SK-N-SH (cell line): ENCODE results near the gene ITGAV. TPM values are rescaled to one million over a fixed set of nuclear protein-coding genes. Genes with fewer than 3 reads are reported as not detected.

ENCODE experiments used
- CTCF ChIA-PET: fragments of 300-600, 350-600 bp; formaldehyde crosslinking; extraction: SDS; loops from one replicate; lab custom pipeline; 2021; lab: Yijun Ruan, JAX
- POLR2A ChIA-PET: fragments of 350-600 bp; sonication (Branson Sonifier 250); formaldehyde crosslinking; extraction: SDS; loops from one replicate; lab custom pipeline; 2020; ENCODE audit warnings: antibody characterized with exemption, inconsistent platforms; lab: Yijun Ruan, JAX
- DNase-seq: peaks from one replicate; pipeline ENCODE4 v3.0.0; 2012
- H2AFZ ChIP-seq: fragments of 200-600 bp; sonication (generic); 2 replicates; pipeline ENCODE4 v1.8.1; 2016; ENCODE audit warnings: antibody characterized with exemption, mild to moderate bottlenecking, low read depth
- H3F3A ChIP-seq: fragments of 200-600 bp; sonication (generic); replicated peaks from 2 replicates; pipeline ENCODE3; 2016; ENCODE audit warnings: antibody characterized with exemption, mild to moderate bottlenecking; ENCODE audit not compliant: insufficient read depth
- H3K27ac ChIP-seq, 2 experiments: fragments of 200-500 bp in 1 of 2; fragments of 200-600 bp in 1 of 2; sonication (Bioruptor generic) in 1 of 2; sonication (generic), shearing (Covaris generic) in 1 of 2; 2 replicates each; pipeline versions ENCODE4 v1.5.1 to v1.6.1; 2014 to 2016; ENCODE audit warnings: low read depth in 2 of 2, inconsistent platforms in 1 of 2, low read length in 1 of 2, mild to moderate bottlenecking in 1 of 2, mixed read lengths in 1 of 2
- H3K27me3 ChIP-seq: fragments of 200-600 bp; sonication (generic), shearing (Covaris generic); 2 replicates; pipeline ENCODE4 v1.6.1; 2016; ENCODE audit warnings: mixed run types; ENCODE audit not compliant: insufficient read depth
- H3K36me3 ChIP-seq, 2 experiments: fragments of 200-500 bp in 1 of 2; fragments of 200-600 bp in 1 of 2; sonication (Bioruptor generic) in 1 of 2; sonication (generic) in 1 of 2; replicated peaks in 1 of 2; 2 replicates each; pipeline versions ENCODE3 to v1.5.1; 2014 to 2016; ENCODE audit warnings: low read length in 1 of 2, mild to moderate bottlenecking in 1 of 2; ENCODE audit not compliant: insufficient read depth in 2 of 2, control insufficient read depth in 1 of 2
- H3K4me1 ChIP-seq, 2 experiments: fragments of 200-500 bp in 1 of 2; fragments of 200-600 bp in 1 of 2; sonication (Bioruptor generic) in 1 of 2; sonication (generic), shearing (Covaris generic) in 1 of 2; 2 replicates each; pipeline versions ENCODE4 v1.5.1 to v1.6.1; 2014 to 2016; ENCODE audit warnings: low read depth in 1 of 2, low read length in 1 of 2, mixed run types in 1 of 2; ENCODE audit not compliant: insufficient read depth in 2 of 2, control insufficient read depth in 1 of 2
- H3K4me2 ChIP-seq: fragments of 200-600 bp; sonication (generic), shearing (Covaris generic); 2 replicates; pipeline ENCODE4 v1.6.1; 2017; ENCODE audit warnings: mixed run types
- H3K4me3 ChIP-seq, 2 experiments: fragments of 200-500 bp in 1 of 2; fragments of 200-600 bp in 1 of 2; sonication (Bioruptor generic) in 1 of 2; sonication (generic), shearing (Covaris generic) in 1 of 2; 2 replicates each; pipeline versions ENCODE4 v1.5.1 to v1.8.1; 2014 to 2016; ENCODE audit warnings: low read depth in 2 of 2, inconsistent platforms in 1 of 2, low read length in 1 of 2, mild to moderate bottlenecking in 1 of 2, mixed read lengths in 1 of 2, moderate library complexity in 1 of 2
- H3K79me2 ChIP-seq: fragments of 200-600 bp; sonication (generic); 2 replicates; pipeline ENCODE4 v1.8.1; 2017; ENCODE audit warnings: mild to moderate bottlenecking; ENCODE audit not compliant: insufficient read depth
- H3K9ac ChIP-seq: fragments of 200-600 bp; sonication (generic); 2 replicates; pipeline ENCODE4 v1.6.1; 2017; ENCODE audit warnings: mixed run types
- H3K9me2 ChIP-seq: fragments of 200-600 bp; sonication (generic); 2 replicates; pipeline ENCODE4 v1.6.1; 2017; ENCODE audit warnings: mixed run types
- H3K9me3 ChIP-seq: fragments of 200-600 bp; sonication (generic); 2 replicates; pipeline ENCODE4 v1.6.1; 2017; ENCODE audit warnings: mixed run types, mild to moderate bottlenecking, moderate library complexity
- H4K20me1 ChIP-seq: fragments of 200-600 bp; sonication (generic); 2 replicates; pipeline ENCODE4 v1.6.1; 2017; ENCODE audit warnings: mild to moderate bottlenecking, mixed run types; ENCODE audit not compliant: insufficient read depth
- CHD2 ChIP-seq: fragments of 150-350 bp; IDR thresholded peaks from 2 replicates; pipeline ENCODE4 v1.6.1; 2018; ENCODE audit warnings: low read length; ENCODE audit not compliant: partially characterized antibody
- EZH2phosphoT487 ChIP-seq: fragments of 200-600 bp; sonication (generic); IDR thresholded peaks from 2 replicates; pipeline ENCODE4 v1.6.1; 2017; ENCODE audit warnings: low read depth, mixed run types, mild to moderate bottlenecking, antibody characterized with exemption, moderate library complexity, borderline replicate concordance
- FOXM1 ChIP-seq: IDR thresholded peaks from 2 replicates; pipeline ENCODE4 v1.4.0; 2012; ENCODE audit warnings: low read depth, mild to moderate bottlenecking
- JUND ChIP-seq: IDR thresholded peaks from 2 replicates; pipeline ENCODE4 v1.4.0; 2012
- MEF2A ChIP-seq: IDR thresholded peaks from 2 replicates; pipeline ENCODE4 v1.4.0; 2012; ENCODE audit warnings: low read depth, borderline replicate concordance
- MXI1 ChIP-seq: IDR thresholded peaks from 2 replicates; pipeline ENCODE4 v1.6.1; 2012; ENCODE audit warnings: mild to moderate bottlenecking, low read depth, low read length, improper control_type of control experiment
- NFIC ChIP-seq: IDR thresholded peaks from 2 replicates; pipeline ENCODE4 v1.4.0; 2012; ENCODE audit warnings: borderline replicate concordance
- NRF1 ChIP-seq: IDR thresholded peaks from 2 replicates; pipeline ENCODE4 v1.6.1; 2012; ENCODE audit warnings: low read depth, mild to moderate bottlenecking, low read length
- POLR2AphosphoS5 ChIP-seq: IDR thresholded peaks from 2 replicates; pipeline ENCODE4 v1.6.1; 2012; ENCODE audit warnings: low read depth, low read length
- RAD21 ChIP-seq: IDR thresholded peaks from 2 replicates; pipeline ENCODE4 v1.6.1; 2012; ENCODE audit warnings: mild to moderate bottlenecking, low read length
- SIN3A ChIP-seq: IDR thresholded peaks from 2 replicates; pipeline ENCODE4 v1.6.1; 2012; ENCODE audit warnings: low read depth, mild to moderate bottlenecking, low read length, moderate library complexity, borderline replicate concordance
- WGBS: methylation state at CpG from one replicate; pipeline ENCODE4 v1.1.6; 2017; ENCODE audit warnings: low lambda C conversion rate; 5-methylcytosine and 5-hydroxymethylcytosine counted together
- polyA plus RNA-seq, 3 experiments: library from polyadenylated mRNA; depleted of rRNA; stranded (reverse); fragments of >200 nt; gene quantifications; 2 replicates each; pipeline ENCODE4 v1.2.3, GENCODE V29; 2012
- TF ChIP-seq, protein P1 (sequence below): IDR thresholded peaks from 2 replicates; pipeline ENCODE4 v1.6.1; 2012; ENCODE audit warnings: mild to moderate bottlenecking, low read depth, low read length, moderate library complexity
- TF ChIP-seq, protein P2 (sequence below): IDR thresholded peaks from 2 replicates; pipeline ENCODE4; 2012
- TF ChIP-seq, protein P3 (sequence below): IDR thresholded peaks from 2 replicates; pipeline ENCODE4 v1.4.0; 2012; ENCODE audit warnings: low read depth, borderline replicate concordance
- TF ChIP-seq, protein P4 (sequence below): fragments of 200-600 bp; sonication (generic); IDR thresholded peaks from 2 replicates; pipeline ENCODE4 v1.6.1; 2017; ENCODE audit warnings: antibody characterized with exemption, mild to moderate bottlenecking, moderate library complexity

Gene ITGAV
- polyA plus RNA-seq, 1 of the 3 experiments (the other 2 are of a cell fraction): 24.3 TPM

DNA sequence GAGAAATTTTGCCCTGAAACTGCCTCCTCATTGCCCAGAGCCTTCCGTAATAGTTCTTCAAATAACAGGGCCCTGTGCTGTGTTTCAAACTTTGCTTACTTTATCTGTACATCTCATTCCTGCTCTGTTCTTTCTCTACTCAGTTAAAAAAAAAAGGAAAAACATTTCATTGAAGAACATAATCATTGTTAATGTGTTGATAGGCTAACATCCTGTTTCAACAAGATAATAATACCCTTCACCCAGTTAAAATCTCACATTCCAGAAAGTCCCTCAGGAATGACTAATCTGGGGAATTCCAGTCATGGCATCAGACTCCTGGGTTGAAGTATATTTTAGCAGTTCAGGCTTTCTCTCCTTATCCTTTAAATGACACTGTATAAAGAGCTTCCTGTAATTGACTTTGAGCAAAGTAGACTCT is 45.6 kb upstream of the ITGAV start (continued):
- TF ChIP-seq, protein P1, sequence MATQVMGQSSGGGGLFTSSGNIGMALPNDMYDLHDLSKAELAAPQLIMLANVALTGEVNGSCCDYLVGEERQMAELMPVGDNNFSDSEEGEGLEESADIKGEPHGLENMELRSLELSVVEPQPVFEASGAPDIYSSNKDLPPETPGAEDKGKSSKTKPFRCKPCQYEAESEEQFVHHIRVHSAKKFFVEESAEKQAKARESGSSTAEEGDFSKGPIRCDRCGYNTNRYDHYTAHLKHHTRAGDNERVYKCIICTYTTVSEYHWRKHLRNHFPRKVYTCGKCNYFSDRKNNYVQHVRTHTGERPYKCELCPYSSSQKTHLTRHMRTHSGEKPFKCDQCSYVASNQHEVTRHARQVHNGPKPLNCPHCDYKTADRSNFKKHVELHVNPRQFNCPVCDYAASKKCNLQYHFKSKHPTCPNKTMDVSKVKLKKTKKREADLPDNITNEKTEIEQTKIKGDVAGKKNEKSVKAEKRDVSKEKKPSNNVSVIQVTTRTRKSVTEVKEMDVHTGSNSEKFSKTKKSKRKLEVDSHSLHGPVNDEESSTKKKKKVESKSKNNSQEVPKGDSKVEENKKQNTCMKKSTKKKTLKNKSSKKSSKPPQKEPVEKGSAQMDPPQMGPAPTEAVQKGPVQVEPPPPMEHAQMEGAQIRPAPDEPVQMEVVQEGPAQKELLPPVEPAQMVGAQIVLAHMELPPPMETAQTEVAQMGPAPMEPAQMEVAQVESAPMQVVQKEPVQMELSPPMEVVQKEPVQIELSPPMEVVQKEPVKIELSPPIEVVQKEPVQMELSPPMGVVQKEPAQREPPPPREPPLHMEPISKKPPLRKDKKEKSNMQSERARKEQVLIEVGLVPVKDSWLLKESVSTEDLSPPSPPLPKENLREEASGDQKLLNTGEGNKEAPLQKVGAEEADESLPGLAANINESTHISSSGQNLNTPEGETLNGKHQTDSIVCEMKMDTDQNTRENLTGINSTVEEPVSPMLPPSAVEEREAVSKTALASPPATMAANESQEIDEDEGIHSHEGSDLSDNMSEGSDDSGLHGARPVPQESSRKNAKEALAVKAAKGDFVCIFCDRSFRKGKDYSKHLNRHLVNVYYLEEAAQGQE: no peak
- TF ChIP-seq SIN3A (no peak), NRF1 (no peak), NFIC (peak; percentile 73), EZH2phosphoT487 (no peak), JUND (peak; percentile 93), FOXM1 (0 out of 2 replicates have a peak, but pooled peaks have one; percentile 44)
- TF ChIP-seq, protein P2, sequence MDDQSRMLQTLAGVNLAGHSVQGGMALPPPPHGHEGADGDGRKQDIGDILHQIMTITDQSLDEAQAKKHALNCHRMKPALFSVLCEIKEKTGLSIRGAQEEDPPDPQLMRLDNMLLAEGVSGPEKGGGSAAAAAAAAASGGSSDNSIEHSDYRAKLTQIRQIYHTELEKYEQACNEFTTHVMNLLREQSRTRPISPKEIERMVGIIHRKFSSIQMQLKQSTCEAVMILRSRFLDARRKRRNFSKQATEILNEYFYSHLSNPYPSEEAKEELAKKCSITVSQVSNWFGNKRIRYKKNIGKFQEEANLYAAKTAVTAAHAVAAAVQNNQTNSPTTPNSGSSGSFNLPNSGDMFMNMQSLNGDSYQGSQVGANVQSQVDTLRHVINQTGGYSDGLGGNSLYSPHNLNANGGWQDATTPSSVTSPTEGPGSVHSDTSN: peak; percentile 78
- TF ChIP-seq, protein P3, sequence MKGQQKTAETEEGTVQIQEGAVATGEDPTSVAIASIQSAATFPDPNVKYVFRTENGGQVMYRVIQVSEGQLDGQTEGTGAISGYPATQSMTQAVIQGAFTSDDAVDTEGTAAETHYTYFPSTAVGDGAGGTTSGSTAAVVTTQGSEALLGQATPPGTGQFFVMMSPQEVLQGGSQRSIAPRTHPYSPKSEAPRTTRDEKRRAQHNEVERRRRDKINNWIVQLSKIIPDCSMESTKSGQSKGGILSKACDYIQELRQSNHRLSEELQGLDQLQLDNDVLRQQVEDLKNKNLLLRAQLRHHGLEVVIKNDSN: no peak
- TF ChIP-seq, all 33 proteins: peak for 12

DNA sequence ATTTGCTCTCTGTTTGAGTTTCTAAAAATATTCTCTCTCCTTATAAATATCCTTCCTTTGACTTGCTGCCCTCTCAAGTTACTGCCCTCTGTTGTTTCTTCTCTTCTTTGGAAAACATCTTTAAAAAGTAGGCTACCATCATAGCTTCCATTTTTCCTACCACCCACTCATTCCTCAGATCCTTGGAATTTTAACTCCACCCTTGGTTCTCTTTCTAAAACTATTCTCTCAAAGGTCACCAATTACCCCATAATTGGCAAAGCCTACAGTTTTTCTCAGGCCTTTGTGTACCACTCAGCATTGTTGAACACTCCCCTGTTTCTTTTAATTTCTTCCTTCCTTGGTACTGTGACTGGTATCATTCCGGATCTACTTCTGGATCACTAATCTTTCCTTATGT is 43.0 kb upstream of the ITGAV start:
- Histone ChIP-seq H3K9me3 (no peaks in the 10 kb centered on the region), H3F3A (peaks cover 28% of the 10 kb centered on the region), H3K9ac (no peak overlapping the region), H3K9me2 (no peaks in the 10 kb centered on the region), H2AFZ (no peak overlapping the region), H3K79me2 (no peaks in the 10 kb centered on the region), H3K27me3 (no peaks in the 10 kb centered on the region), H3K4me1 (peaks cover 0 to 34% of the 10 kb centered on the region in 2 experiments; a peak in 3 of 4 replicates), H4K20me1 (no peaks in the 10 kb centered on the region; the same call in 1 of the 2 replicates), H3K27ac (no peak overlapping the region), H3K36me3 (no peaks in the 10 kb centered on the region), H3K4me3 (no peak overlapping the region), H3K4me2 (no peak overlapping the region)
- DNase-seq: no peak
- POLR2A ChIA-PET: no interaction called here
- no peak for TF ChIP-seq MXI1
- no peak for TF ChIP-seq MEF2A
- TF ChIP-seq POLR2AphosphoS5: no peak
- no peak for TF ChIP-seq SIN3A
- no peak for TF ChIP-seq CHD2
- TF ChIP-seq, protein P3: no peak
- TF ChIP-seq, protein P4, sequence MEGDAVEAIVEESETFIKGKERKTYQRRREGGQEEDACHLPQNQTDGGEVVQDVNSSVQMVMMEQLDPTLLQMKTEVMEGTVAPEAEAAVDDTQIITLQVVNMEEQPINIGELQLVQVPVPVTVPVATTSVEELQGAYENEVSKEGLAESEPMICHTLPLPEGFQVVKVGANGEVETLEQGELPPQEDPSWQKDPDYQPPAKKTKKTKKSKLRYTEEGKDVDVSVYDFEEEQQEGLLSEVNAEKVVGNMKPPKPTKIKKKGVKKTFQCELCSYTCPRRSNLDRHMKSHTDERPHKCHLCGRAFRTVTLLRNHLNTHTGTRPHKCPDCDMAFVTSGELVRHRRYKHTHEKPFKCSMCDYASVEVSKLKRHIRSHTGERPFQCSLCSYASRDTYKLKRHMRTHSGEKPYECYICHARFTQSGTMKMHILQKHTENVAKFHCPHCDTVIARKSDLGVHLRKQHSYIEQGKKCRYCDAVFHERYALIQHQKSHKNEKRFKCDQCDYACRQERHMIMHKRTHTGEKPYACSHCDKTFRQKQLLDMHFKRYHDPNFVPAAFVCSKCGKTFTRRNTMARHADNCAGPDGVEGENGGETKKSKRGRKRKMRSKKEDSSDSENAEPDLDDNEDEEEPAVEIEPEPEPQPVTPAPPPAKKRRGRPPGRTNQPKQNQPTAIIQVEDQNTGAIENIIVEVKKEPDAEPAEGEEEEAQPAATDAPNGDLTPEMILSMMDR: no peak
- TF ChIP-seq, protein P1: no peak
- no peak for TF ChIP-seq RAD21
- WGBS: 50% methylated on average over 1 of the region's 1 CpG
- CTCF ChIA-PET: no interaction called here
